OCI-LY1 (cell line): ENCODE results near the gene ZNF853.

Experiments used
- H2AFZ ChIP-seq: fragments of 200-600 bp; sonication (generic), shearing (Covaris generic); 2 replicates; pipeline ENCODE4 v1.6.0; 2014; ENCODE audit warnings: antibody characterized with exemption, mild to moderate bottlenecking, low read length
- H3F3A ChIP-seq: fragments of 200-600 bp; sonication (generic), shearing (Covaris generic); 2 replicates; pipeline ENCODE4 v1.6.0; 2014; ENCODE audit warnings: mild to moderate bottlenecking, antibody characterized with exemption, low read length, moderate library complexity; ENCODE audit not compliant: insufficient read depth
- H3K27ac ChIP-seq: fragments of 200-600 bp; sonication (generic); 2 replicates; pipeline ENCODE4 v1.5.1; 2014; ENCODE audit warnings: low read length, mixed run types, mild to moderate bottlenecking, low read depth; ENCODE audit not compliant: poor library complexity, severe bottlenecking
- H3K27me3 ChIP-seq: fragments of 200-600 bp; sonication (generic); 2 replicates; pipeline ENCODE4 v1.6.0; 2014; ENCODE audit warnings: antibody characterized with exemption, mild to moderate bottlenecking, low read length, moderate library complexity; ENCODE audit not compliant: insufficient read depth
- H3K36me3 ChIP-seq: fragments of 200-600 bp; sonication (generic); 2 replicates; pipeline ENCODE4 v1.6.1; 2014; ENCODE audit warnings: mild to moderate bottlenecking, antibody characterized with exemption, low read length, moderate library complexity, mixed read lengths; ENCODE audit not compliant: insufficient read depth
- H3K4me1 ChIP-seq: fragments of 200-600 bp; sonication (generic); 2 replicates; pipeline ENCODE4 v1.5.1; 2014; ENCODE audit warnings: mild to moderate bottlenecking, low read length, moderate library complexity; ENCODE audit not compliant: insufficient read depth, severe bottlenecking
- H3K4me2 ChIP-seq: fragments of 200-600 bp; sonication (generic), shearing (Covaris generic); 2 replicates; pipeline ENCODE4 v1.6.1; 2014; ENCODE audit warnings: low read length
- H3K4me3 ChIP-seq: fragments of 200-600 bp; sonication (generic); 2 replicates; pipeline ENCODE4 v1.5.1; 2014; ENCODE audit warnings: low read length, low read depth, mild to moderate bottlenecking, mixed read lengths; ENCODE audit not compliant: poor library complexity, severe bottlenecking
- H3K79me2 ChIP-seq: fragments of 200-600 bp; shearing (Covaris generic); 2 replicates; pipeline ENCODE4 v1.6.1; 2016; ENCODE audit warnings: mixed run types, low read length, mixed read lengths; ENCODE audit not compliant: insufficient read depth
- H3K9ac ChIP-seq: fragments of 200-600 bp; sonication (generic), shearing (Covaris generic); 2 replicates; pipeline ENCODE4 v1.6.1; 2014; ENCODE audit warnings: mild to moderate bottlenecking, low read length, mixed read lengths
- H3K9me2 ChIP-seq: fragments of 200-600 bp; sonication (generic), shearing (Covaris generic); 2 replicates; pipeline ENCODE4 v1.6.1; 2014; ENCODE audit warnings: low read depth, mild to moderate bottlenecking, low read length, mixed read lengths
- H3K9me3 ChIP-seq: fragments of 200-600 bp; shearing (Covaris generic); 2 replicates; pipeline ENCODE4 v1.6.1; 2014; ENCODE audit warnings: low read length, mixed read lengths
- H4K20me1 ChIP-seq: fragments of 200-600 bp; sonication (generic), shearing (Covaris generic); 2 replicates; pipeline ENCODE4 v1.6.0; 2016; ENCODE audit warnings: mild to moderate bottlenecking, low read length; ENCODE audit not compliant: insufficient read depth
- CTCF ChIP-seq: fragments of 200-600 bp; sonication (generic), shearing (Covaris generic); IDR thresholded peaks from 2 replicates; pipeline ENCODE4 v1.5.1; 2017; ENCODE audit warnings: mild to moderate bottlenecking, antibody characterized with exemption, low read length, moderate library complexity, mixed read lengths
- EZH2 ChIP-seq: fragments of 200-600 bp; sonication (generic), shearing (Covaris generic); IDR thresholded peaks from 2 replicates; pipeline ENCODE4 v1.8.0; 2017; ENCODE audit warnings: borderline replicate concordance, mixed run types, mild to moderate bottlenecking, antibody characterized with exemption, low read length, moderate library complexity, mixed read lengths

The ZNF853 gene

GRCh38 chr7:6615723-6616555, 529 bp downstream of the ZNF853 start:
- Histone ChIP-seq H3K27ac (no peak overlapping the region), H3K9ac (no peak overlapping the region), H3K36me3 (no peaks in the 10 kb centered on the region; the same call in 1 of the 2 replicates), H3K4me3 (peak overlapping the region; percentile 22), H2AFZ (no peak overlapping the region), H3K9me2 (no peaks in the 10 kb centered on the region), H3K9me3 (no peaks in the 10 kb centered on the region), H4K20me1 (no peaks in the 10 kb centered on the region), H3K27me3 (peaks cover 9% of the 10 kb centered on the region; the same call in 1 of the 2 replicates), H3F3A (no peaks in the 10 kb centered on the region), H3K4me2 (no peak overlapping the region), H3K4me1 (peaks cover 7% of the 10 kb centered on the region), H3K79me2 (no peaks in the 10 kb centered on the region)
- TF ChIP-seq EZH2 (no peak), CTCF (no peak)

- Histone ChIP-seq H3K4me3 (no peak overlapping the region), H3K36me3 (no peaks in the 10 kb centered on the region), H3K4me1 (peaks cover 11% of the 10 kb centered on the region), H2AFZ (no peak overlapping the region), H3K79me2 (no peaks in the 10 kb centered on the region), H3K27me3 (peaks cover 9% of the 10 kb centered on the region; the same call in 1 of the 2 replicates), H3K9me3 (no peaks in the 10 kb centered on the region), H3K9ac (no peak overlapping the region), H3K4me2 (no peak overlapping the region), H4K20me1 (no peaks in the 10 kb centered on the region), H3K27ac (no peak overlapping the region), H3K9me2 (no peaks in the 10 kb centered on the region), H3F3A (no peaks in the 10 kb centered on the region)
- TF ChIP-seq CTCF (no peak), EZH2 (no peak)
These were observed 1.6 kb downstream of the ZNF853 start for GRCh38 chr7:6616854-6617643.

GRCh38 chr7:6618621-6619020, 3.2 kb downstream of the ZNF853 start:
- Histone ChIP-seq H3K4me1 (peaks cover 13% of the 10 kb centered on the region), H3K79me2 (no peaks in the 10 kb centered on the region), H3K27me3 (peaks cover 9% of the 10 kb centered on the region; the same call in 1 of the 2 replicates), H2AFZ (no peak overlapping the region), H3F3A (no peaks in the 10 kb centered on the region), H3K4me3 (no peak overlapping the region), H3K9ac (no peak overlapping the region), H3K4me2 (no peak overlapping the region), H3K9me2 (no peaks in the 10 kb centered on the region), H4K20me1 (no peaks in the 10 kb centered on the region), H3K36me3 (no peaks in the 10 kb centered on the region), H3K9me3 (no peaks in the 10 kb centered on the region), H3K27ac (no peak overlapping the region)
- TF ChIP-seq CTCF (no peak), EZH2 (no peak)
